Globus pallidus (tissue), 1 donor: Measurements from ENCODE around the gene RASAL1.

ENCODE experiments used
- DNase-seq: peaks from one replicate; pipeline ENCODE4 v3.0.0-alpha.2; 2015; ENCODE audit warnings: low spot score

The RASAL1 gene, protein sequence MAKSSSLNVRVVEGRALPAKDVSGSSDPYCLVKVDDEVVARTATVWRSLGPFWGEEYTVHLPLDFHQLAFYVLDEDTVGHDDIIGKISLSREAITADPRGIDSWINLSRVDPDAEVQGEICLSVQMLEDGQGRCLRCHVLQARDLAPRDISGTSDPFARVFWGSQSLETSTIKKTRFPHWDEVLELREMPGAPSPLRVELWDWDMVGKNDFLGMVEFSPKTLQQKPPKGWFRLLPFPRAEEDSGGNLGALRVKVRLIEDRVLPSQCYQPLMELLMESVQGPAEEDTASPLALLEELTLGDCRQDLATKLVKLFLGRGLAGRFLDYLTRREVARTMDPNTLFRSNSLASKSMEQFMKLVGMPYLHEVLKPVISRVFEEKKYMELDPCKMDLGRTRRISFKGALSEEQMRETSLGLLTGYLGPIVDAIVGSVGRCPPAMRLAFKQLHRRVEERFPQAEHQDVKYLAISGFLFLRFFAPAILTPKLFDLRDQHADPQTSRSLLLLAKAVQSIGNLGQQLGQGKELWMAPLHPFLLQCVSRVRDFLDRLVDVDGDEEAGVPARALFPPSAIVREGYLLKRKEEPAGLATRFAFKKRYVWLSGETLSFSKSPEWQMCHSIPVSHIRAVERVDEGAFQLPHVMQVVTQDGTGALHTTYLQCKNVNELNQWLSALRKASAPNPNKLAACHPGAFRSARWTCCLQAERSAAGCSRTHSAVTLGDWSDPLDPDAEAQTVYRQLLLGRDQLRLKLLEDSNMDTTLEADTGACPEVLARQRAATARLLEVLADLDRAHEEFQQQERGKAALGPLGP

DNA sequence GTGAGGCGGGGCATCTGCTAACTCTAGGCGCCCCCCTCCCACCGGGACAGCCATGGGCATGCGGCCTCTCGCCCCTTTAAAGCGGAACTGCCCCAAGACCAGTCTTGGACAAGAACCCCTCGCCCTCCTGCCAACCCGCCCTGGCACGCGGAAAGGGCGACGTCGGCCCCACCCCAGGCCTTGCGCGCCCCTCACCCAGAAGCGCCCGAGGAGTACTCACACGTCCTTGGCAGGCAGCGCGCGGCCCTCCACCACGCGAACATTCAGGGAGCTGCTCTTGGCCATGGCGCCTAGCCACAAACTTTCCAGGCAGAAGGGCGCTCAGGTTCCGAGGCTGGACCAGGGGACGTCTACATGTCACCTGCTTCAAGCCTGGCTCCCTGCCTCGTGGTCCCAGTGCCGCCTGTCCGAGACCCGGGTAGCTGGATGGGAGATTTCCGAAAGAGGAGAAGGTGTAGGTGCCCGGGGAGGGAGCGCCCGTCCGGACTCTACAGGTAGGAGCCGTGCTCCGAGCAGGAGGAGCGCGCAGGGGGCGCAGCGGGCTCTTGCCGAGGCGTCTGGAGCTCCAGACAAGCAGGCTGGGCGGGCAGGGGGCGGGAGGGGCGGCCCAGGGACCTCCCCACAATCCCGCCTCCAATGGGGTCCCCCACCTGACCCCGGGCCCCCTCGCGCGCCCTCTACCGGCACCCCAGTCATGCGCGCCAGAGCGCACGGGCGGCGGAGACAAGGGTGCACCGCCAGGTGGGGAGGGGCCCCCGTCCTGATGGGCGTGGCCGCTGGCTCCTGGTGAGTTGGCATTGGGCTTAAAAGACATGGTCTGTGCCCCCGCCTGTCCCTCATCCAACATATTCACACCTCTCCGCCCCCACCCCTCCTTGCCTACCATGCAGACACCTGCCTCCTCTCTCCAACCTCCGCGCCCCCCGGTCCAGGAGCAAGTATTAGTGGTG, at the start of gene RASAL1:
RASAL1 (minus strand) TSS at position 584 of the 950 bp plus-strand sequence; CDS start at position 285, 299 bp downstream.
- peak; percentile 71 for DNase-seq

DNA sequence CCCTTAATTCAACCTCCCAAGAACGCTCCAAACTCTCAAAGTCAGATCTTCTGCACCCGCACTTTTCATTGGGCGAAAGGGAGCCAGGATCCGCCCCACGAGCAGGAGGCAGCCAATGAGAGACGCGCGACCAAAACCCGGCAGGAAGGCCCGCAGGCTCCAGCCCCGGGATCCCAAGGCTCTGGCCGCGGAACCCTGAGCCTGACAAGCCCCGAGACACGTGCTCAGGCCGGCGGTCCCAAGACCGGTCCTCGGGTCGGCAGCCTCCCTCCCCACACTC, 49.3 kb upstream of the RASAL1 start:
- DNase-seq, result peak; percentile 81

DNA sequence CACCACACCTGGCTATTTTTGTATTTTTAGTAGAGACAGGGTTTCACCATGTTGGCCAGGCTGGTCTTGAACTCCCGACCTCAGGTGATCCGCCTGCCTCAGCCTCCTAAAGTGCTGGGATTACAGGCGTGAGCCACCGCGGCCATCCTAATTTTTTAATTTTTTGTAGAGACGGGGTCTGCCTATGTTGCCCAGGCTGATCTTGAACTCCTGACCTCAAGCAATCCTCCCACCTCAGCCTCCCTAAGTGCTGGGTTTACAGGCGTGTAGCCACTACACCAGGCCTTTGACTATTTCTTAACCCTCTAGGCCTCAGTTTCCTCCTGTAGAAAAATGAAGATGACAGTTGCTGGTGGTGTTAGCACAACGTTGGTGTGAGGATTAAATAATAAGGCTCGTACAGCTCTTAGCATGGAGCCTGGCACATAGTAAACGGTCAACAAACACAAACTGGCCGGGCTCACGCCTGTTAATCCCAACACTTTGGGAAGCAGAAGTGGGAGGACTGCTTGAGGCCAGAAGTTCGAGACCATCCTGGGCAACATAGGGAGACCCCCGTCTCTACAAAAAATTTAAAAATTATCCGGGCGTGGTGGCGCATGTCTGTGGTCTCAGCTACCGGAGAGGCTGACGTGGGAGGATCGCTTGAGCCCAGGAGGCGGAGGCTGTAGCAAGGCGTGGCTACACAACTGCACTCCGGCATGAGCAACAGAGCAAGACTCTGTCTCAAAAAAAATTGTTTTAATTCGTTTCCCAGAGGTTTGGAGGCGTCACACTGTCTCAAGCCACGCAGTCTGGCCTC, 48.7 kb upstream of the RASAL1 start:
- DNase-seq, result no peak

DNA sequence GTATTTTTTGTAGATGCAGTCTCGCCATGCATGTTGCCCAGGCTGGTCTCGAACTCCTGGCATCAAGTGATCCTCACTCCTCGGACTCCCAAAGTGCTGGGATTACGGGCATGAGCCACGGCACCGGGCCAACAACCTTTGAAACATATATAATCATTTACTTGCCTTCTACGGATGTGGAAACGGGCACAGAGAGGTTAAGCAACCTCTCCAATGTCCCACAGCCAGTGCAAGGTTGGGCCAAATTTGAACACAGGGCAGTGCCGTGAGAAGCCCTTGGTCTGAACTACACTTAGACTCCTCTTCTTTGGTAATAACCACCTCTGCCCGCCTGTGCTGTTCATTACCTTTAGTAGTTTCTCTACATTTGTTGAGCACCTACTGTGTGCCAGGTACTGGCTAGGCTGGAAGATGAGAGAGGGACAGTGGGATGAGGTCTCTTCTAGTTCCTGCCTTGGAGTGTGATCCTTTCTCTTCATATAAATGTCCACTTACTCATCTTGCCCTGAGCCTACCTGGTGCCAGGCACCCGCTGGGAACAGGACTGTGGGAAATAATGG, 47.5 kb upstream of the RASAL1 start:
- no peak for DNase-seq

DNA sequence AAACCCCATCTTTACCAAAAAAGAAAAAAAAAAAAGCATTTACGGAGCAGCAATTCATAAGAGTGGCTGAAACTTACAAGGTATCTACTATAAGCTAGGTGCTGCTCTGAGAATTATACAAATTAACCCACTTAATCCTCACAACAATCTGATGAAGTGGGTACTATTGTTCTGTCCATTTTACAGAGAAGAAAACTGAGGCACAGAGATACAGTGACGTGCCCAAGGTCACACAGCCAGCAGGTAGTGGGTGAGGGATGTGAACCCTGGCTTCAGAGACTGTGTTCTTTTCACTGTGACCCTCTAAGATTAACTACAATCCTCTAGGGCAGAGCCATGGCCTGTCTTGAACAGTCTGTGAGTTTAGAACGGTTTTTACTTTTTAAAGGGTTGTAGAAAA, 46.4 kb upstream of the RASAL1 start:
- DNase-seq, result no peak

DNA sequence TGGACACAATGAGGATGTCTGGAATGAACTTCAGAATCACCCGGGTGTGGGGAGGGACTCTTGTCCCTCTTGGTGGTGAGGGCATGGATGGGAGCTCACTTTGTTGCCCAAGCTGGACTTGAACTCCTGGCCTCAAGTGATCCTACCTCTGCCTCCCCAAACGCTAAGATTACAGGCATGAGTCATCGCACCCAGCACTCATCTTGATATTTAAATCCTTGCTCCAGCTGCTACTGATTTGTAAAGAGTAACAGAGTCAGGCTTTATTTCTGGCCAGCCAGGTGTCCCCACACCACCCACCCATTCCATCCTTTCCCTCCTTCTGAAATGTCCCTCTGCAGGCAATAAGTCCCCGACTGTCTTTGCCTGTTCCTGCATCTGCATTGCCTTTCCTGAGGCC, 44.8 kb upstream of the RASAL1 start:
- no peak for DNase-seq

DNA sequence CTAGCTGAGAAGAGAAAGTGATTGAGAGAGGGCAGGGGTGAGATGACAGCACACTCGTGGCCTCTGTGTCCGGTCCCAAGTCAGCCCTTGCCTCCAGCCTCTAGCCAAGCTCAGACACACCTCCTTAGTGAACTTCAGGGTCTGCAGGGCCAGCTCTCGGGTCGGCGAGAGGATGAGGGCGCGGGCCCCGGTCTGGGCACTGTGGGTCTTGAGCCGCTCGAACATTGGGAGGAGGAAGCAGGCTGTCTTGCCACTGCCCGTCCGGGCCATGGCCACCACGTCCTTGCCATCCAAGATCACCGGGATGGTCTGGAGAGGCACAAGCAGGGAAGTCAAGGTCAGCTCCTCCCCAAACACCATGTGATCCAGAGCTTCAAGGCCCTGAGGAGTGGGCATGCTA, 43.5 kb upstream of the RASAL1 start:
- no peak for DNase-seq

DNA sequence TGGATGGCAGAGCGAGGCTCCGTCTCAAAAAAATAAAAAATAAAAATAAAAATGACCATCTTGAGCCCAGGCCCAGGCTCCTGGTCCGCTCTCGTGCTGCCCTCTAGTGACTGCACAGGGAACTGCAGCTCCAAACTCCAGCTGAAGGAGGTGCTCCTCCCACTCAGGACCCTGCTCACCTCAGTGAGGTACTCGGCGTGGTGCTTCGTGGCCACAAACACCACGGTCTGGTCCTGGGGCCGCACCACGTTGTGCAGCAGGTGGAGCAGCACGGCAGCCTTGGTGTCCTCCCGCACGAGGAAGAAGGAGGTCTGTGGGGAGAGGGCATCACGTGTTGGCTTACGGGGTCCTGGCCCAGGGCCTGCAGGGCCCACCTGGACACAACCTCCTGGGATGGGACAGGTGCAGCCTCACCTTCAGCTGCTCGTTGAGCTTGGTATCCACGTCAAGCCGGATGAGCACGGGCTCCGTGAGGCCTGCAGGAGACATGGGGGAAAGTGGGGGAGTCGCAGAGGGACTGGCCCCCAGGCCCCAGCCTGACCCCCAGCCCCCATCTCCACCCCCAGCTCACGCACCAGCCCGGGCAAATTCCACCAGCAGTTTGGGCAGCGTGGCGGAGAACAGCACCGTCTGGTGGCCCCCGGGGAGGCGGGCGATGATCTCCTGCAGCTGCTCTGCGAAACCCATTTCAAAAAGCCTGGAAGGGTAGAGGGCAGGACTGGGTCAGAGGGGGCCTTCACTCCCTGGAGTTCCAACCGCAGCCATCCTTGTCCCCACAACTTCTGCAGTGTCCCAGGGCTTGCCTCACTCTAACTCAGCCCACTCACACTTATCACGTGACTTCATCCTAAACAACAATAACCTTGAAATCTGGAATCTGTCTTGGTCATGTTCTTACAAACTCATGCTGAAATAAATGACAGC, 39.2 kb upstream of the RASAL1 start:
- peak; percentile 51 for DNase-seq

DNA sequence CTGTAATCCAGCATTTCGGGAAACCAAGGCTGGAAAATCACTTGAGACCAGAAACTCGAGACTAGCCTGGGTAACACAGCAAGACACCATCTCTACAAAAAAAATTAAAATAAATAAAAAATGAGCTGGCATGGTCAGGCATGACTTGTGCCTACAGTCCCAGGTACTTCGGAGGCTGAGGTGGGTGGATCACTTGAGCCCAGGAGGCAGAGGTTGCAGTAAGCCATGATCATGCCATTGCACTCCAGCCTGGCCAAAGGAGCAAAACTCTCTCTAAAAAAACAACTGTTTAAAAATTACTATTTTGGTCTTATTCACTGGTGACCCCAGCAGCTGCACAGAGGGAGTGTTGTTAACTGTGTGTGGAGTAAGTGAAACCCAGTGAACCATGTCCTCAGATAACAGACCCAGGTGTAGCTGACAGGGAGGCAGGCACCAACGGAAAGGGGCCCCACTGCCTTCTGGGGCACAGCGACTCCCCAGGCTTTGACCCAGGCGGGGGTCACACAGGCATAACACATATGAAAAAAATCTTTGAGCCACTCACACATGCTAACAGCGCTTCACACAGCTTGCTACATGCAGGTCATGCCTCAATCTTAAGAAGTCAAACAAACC, 37.6 kb upstream of the RASAL1 start:
- no peak for DNase-seq

DNA sequence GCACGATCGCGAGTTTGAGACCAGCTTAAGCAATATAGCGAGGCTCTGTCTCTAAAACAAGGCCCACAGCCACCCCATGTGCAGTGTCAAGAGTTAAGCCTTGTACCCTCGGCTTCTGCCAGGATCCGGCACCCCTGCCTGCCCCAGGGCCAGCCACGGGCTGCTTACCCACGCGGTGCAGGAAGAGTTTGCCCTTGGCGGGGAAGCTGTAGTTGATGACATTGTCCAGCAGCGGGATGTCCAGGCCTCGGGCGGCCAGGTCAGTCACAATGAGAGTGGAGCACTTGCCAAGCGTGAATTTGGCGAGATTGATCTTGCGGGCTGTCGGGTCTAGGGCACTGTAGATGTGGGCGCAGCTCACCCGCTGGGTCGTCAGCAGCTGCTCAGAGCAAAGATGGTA, 36.6 kb upstream of the RASAL1 start:
- no peak for DNase-seq

DNA sequence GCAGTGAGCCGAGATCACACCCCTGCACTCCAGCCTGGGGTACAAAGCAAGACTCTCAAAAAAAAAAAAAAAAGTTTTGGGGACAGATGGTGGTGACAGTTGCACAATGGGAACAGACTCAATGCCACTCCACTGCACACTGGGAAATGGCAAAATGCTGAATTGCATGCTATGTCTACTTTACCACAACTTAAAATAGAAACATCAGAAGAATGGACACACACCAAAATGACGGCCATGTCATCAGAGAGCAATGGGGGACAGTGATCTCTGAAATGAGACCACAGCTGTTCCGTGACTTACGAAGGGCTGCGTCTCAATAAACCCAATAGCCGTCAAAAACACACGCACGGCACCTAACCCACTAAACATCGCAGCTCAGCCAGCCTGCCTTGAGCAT, 36.0 kb upstream of the RASAL1 start:
- no peak for DNase-seq

DNA sequence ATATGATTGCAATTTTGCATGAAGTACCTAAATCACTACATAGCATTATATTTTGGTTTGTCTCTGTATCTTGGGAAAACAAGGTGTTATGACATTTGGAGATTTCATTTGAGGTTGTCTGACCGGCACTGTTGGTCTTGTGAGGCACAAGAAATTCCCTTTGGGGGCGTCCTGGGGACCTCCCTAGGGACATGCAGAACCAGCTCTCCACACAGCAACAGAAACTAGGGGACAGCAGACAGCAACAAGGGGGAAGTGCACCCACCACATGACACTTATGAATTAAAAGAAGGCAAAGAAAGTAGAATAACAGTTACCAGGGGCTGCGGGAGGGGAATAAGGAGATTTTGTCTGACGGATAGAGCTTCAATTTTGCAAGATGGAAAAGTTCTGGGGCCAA, 35.4 kb upstream of the RASAL1 start:
- DNase-seq, result no peak

DNA sequence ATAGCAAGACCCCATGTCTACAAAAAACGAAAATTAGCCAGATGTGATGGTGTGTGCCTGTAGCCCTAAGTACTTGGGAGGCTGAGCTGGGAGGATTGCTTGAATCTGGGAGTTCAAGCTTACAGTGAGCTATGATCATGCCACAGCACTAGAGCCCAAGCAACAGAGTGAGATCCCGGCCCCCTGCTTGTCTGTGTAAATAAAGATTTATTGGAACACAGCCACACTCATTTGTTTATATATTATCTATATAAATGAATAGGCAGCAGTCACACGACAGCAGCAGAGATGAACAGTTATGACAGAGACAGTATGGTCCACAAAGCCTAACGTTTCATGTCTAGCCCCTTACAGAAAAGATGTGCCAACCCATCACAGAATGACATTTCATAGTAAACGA, 34.9 kb upstream of the RASAL1 start:
- DNase-seq, result no peak

DNA sequence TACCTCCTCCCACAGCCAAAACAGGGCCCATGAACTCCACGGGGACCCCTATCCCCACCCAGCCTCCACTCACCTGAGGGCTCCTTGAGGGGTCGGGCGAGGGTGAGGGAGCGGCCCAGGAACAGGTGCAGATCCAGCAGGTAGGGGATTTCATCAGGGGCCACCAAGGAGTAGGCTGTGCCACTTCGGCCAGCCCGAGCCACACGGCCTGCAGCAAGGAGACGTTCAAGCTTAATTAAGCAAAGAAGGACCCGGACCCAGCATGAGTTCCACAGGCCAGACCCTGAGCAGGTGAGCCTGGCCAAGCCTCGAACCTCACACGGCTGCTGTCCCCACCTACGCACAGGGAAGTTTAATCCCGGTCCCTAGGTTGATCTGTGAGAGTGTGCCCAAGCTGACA, 34.1 kb upstream of the RASAL1 start:
- no peak for DNase-seq

DNA sequence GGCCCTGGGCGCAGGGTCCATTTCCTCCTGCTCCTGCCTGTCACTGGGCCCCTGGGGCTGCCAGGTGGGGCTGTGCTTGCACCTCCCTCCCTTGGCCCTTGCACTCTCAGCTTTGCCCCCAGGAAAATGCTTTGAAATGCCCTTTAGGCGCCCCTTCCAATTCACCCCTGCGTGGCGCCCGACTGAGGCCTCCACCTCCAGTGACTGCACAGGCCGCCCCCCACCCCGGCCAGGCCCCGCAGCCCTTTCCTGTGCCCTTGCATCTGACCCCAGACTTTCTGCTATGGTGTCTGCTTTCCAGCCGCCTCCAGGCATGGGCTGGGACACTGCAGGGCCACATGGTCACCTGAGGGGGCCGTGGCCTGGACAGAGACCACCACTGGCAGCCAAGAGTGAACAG, 32.3 kb upstream of the RASAL1 start:
- no peak for DNase-seq

DNA sequence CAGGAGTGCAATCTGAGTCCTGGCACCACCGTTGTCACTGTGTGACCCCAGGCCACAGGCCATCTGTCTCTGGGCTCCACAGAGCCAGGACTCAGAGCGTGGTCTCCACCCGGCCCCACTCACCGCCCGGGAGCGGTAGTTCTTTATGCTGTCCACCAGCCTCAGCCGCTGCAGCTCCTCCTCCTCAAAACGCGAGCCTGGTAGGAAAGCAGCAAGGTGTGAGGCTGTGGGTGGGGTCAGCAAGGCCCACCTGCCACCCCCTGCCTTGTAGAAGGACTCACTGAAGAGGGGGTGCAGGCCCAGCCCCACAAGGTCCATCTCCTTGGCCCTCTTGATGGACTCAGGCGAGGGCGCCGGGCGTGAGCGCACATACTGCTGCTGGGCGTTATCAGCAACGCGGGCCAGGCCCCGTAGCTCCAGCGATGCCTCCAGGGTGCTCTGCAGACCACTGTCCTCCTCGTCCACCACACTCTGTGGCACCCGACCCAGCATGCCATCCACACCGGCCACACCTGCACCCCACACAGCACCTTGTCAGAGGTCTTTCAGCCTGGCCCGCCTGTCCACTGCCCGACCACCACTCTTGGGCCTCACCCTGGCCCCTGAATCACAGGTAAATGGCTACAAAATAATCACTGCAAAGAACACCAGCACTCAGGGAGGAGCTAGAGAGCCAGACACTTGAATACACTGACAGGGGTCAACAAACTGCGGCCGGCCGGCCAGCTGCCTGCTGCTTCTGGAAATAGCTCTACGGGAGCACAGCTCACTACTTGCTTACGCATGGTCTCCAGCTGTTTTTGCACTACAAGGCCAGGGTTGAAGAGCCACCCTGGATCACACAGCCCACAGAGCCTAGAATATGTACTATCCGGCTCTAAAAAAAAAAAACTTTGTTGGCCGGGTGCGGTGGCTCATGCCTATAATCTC, 30.2 kb upstream of the RASAL1 start:
- DNase-seq, result no peak

DNA sequence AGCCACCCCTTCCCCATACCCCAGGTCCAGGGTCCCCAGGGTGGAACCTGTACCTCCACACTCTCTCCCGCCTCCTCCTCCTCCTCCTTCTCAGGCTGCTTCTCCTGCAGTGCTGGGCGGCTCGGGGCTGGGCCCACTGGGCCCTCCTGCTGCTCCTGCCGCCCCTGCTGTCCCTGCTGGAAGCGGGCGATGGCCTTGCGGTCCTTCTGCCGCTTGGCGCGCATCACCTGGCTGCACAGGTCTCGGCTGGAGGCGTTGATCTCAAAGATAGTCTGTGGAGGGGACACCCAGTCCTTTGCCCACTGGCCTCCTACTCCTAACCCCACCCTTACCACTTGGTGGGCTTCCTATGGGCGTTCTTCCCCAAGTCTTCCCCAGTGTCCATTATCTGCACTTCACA, 28.5 kb upstream of the RASAL1 start:
- DNase-seq, result no peak

DNA sequence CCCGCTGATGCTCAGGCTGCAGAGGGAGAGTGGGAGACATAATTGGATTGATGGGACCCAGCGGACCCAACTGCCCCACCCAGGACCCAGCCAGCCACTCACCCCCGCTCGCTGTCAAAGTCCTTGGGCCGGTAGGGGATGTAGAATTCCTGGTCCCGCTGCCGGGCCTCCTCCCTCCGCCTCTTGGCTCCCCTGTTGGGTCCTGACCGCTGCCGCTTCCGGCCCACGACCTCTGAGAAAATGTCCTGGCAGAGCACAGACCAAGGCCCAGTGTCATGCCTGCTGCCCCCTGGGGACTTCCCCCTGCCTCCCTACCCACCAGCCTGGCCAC, 27.4 kb upstream of the RASAL1 start:
- no peak for DNase-seq
